Cardiac muscle cell (in vitro differentiated cells and primary cell): ENCODE results near the gene SMYD1. TPM values are rescaled to one million over a fixed set of nuclear protein-coding genes. Genes with fewer than 3 reads are reported as not detected.

Experiments used
- DNase-seq, 2 donors: peaks; one replicate each; pipeline versions ENCODE4 v3.0.0 to v3.0.0-alpha.2; 2010 to 2017; ENCODE audit warnings: low read depth in 1 of 2, low spot score in 1 of 2
- H3K27ac ChIP-seq: fragments of 200-600 bp; sonication (generic); 2 replicates; pipeline ENCODE4 v1.5.1; 2016
- H3K27me3 ChIP-seq: fragments of 200-600 bp; sonication (generic); 2 replicates; pipeline ENCODE4 v1.6.0; 2016; ENCODE audit warnings: control low read depth
- H3K36me3 ChIP-seq: fragments of 200-600 bp; sonication (generic); 2 replicates; pipeline ENCODE4 v1.5.1; 2016; ENCODE audit warnings: control low read depth
- H3K4me1 ChIP-seq: fragments of 200-600 bp; sonication (generic); 2 replicates; pipeline ENCODE4 v1.8.1; 2017; ENCODE audit warnings: low read depth, mild to moderate bottlenecking, mixed run types
- H3K4me3 ChIP-seq: fragments of 200-600 bp; sonication (generic); 2 replicates; pipeline ENCODE4 v1.5.1; 2016; ENCODE audit warnings: mild to moderate bottlenecking
- H3K9me3 ChIP-seq: fragments of 200-600 bp; sonication (generic); 2 replicates; pipeline ENCODE4 v1.5.1; 2017; ENCODE audit warnings: low read depth, mild to moderate bottlenecking, control low read depth
- CTCF ChIP-seq: IDR thresholded peaks from 2 replicates; pipeline ENCODE4 v1.5.1; 2012; ENCODE audit warnings: low read depth, mild to moderate bottlenecking, low read length
- polyA plus RNA-seq: library from polyadenylated mRNA; unstranded; fragments of >200 nt; fragmentation: Nextera tagmentation; extraction: Ambion mirVana; gene quantifications from 2 replicates; pipeline ENCODE4 v1.2.1, GENCODE V29; 2016
- total RNA-seq: library from RNA; depleted of rRNA; stranded (reverse); fragments of >200 nt; gene quantifications from 2 replicates; pipeline ENCODE4 v1.2.3, GENCODE V29; 2016

SMYD1 gene
- total and polyA plus RNA-seq, 2 experiments from 2014 or later = 211 to 375 TPM

- Histone ChIP-seq H3K4me3 (peak overlapping the region; percentile 82), H3K27ac (peak overlapping the region; percentile 99), H3K9me3 (no peaks in the 10 kb centered on the region)
Observed at GRCh38 chr2:88067189-88067588, 436 bp upstream of the SMYD1 start.

GRCh38 chr2:88068044-88068443, 419 bp downstream of the SMYD1 start:
- H3K36me3 ChIP-seq = no peaks in the 10 kb centered on the region
- H3K27me3 ChIP-seq = no peaks in the 10 kb centered on the region
- no peaks in the 10 kb centered on the region for H3K9me3 ChIP-seq
- peak overlapping the region; percentile 99 for H3K27ac ChIP-seq
- peak overlapping the region; percentile 82 for H3K4me3 ChIP-seq
- no peak for TF ChIP-seq CTCF
- DNase-seq = no peak
- peaks cover 15% of the 10 kb centered on the region for H3K4me1 ChIP-seq

More at GRCh38 chr2:88067189-88067588, 436 bp upstream of the SMYD1 start:
- peaks cover 15% of the 10 kb centered on the region for H3K4me1 ChIP-seq
- TF ChIP-seq CTCF = no peak
- DNase-seq = peak in 1 of 2 donors; percentile 82
- H3K36me3 ChIP-seq = no peaks in the 10 kb centered on the region
- H3K27me3 ChIP-seq = no peaks in the 10 kb centered on the region

GRCh38 chr2:88069117-88069516, 1.5 kb downstream of the SMYD1 start:
- Histone ChIP-seq H3K9me3 (no peaks in the 10 kb centered on the region), H3K4me1 (peaks cover 15% of the 10 kb centered on the region), H3K36me3 (no peaks in the 10 kb centered on the region), H3K27me3 (no peaks in the 10 kb centered on the region), H3K27ac (peak overlapping the region; percentile 99), H3K4me3 (peak overlapping the region; percentile 82)
- no peak for TF ChIP-seq CTCF
- no peak for DNase-seq

- H3K9me3 ChIP-seq = no peaks in the 10 kb centered on the region
- no peak for DNase-seq
- no peaks in the 10 kb centered on the region for H3K27me3 ChIP-seq
- peaks cover 21% of the 10 kb centered on the region for H3K4me1 ChIP-seq
- peak overlapping the region; percentile 99 for H3K27ac ChIP-seq
- H3K4me3 ChIP-seq = peak overlapping the region; percentile 82
- TF ChIP-seq CTCF = no peak
- H3K36me3 ChIP-seq = no peaks in the 10 kb centered on the region
Observed at GRCh38 chr2:88070055-88070454, 2.4 kb downstream of the SMYD1 start.

GRCh38 chr2:88071365-88071764, 3.7 kb downstream of the SMYD1 start:
- peak overlapping the region; percentile 82 for H3K4me3 ChIP-seq

More at GRCh38 chr2:88071365-88071764, 3.7 kb downstream of the SMYD1 start:
- Histone ChIP-seq H3K27ac (peak overlapping the region; percentile 87), H3K27me3 (no peaks in the 10 kb centered on the region), H3K9me3 (no peaks in the 10 kb centered on the region), H3K4me1 (peaks cover 24% of the 10 kb centered on the region), H3K36me3 (peaks cover 2% of the 10 kb centered on the region)
- peak in 1 of 2 donors; percentile 66 for DNase-seq
- no peak for TF ChIP-seq CTCF
